ENCODE measurements around the gene LRMDA. TPM values are rescaled to one million over a fixed set of nuclear protein-coding genes. Genes with fewer than 3 reads are reported as not detected.

LRMDA gene
- total RNA-seq, 6 experiments from 2014 or later, result 0.32 TPM; not detected in 5

DNA sequence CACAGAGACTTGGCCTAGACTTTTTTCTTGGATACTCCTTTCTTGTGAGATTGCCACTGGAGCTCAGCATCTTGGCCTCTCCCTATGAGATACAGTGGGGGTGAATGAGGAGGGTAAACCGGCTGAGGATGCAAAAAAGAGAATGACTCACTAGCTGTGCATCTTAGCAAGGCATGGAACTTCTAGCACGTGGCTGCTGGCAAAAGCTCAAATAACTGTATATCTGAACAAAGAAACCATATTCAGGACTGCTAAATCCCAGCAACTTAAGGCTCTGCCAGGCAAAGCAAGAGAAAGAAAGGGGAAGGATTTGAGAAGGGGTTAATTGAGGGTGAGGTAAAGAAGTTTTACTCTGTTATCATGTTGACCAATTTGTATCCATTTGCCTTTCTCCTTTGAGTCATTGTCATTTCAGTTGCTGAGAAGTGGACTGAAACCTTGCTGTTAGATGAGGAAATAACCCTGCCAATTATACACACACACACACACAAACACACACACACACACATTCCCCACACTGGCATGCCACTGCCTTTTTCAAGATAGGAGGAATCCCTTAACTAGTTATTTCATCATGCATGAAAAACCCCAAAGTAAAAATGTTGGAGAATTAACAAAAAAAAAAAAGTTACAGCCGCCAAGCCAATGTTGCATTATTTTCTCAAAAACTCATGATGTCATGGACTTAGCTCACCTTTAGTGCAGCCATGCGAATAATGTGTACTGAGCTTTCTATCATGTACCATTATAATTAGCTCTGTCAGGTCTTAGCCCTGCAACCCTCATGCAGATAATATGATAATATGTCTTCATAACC, 997.3 kb downstream of the LRMDA start:
- H3K36me3 Mint-ChIP-seq (ENCODE audit: low read depth), result peaks cover 5% of the 10 kb centered on the region
- H3K27me3 Mint-ChIP-seq (ENCODE audit: insufficient read depth), result no peaks in the 10 kb centered on the region; the same call in 1 of the 2 replicates
- peak; percentile 86 for DNase-seq
- peak overlapping the region; percentile 83 for H3K27ac Mint-ChIP-seq
- TF ChIP-seq, protein P1, sequence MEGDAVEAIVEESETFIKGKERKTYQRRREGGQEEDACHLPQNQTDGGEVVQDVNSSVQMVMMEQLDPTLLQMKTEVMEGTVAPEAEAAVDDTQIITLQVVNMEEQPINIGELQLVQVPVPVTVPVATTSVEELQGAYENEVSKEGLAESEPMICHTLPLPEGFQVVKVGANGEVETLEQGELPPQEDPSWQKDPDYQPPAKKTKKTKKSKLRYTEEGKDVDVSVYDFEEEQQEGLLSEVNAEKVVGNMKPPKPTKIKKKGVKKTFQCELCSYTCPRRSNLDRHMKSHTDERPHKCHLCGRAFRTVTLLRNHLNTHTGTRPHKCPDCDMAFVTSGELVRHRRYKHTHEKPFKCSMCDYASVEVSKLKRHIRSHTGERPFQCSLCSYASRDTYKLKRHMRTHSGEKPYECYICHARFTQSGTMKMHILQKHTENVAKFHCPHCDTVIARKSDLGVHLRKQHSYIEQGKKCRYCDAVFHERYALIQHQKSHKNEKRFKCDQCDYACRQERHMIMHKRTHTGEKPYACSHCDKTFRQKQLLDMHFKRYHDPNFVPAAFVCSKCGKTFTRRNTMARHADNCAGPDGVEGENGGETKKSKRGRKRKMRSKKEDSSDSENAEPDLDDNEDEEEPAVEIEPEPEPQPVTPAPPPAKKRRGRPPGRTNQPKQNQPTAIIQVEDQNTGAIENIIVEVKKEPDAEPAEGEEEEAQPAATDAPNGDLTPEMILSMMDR (IDR thresholded peaks at IDR 0.05), result no peak
- peaks cover 58% of the 10 kb centered on the region for H3K4me1 Mint-ChIP-seq (ENCODE audit: low read depth)
- no peaks in the 10 kb centered on the region for H3K9me3 Mint-ChIP-seq
- peak overlapping the region; percentile 25 for H3K4me3 Mint-ChIP-seq

- peaks cover 5% of the 10 kb centered on the region for H3K36me3 Mint-ChIP-seq (ENCODE audit: low read depth)
Measured at GRCh38 chr10:76429368-76430060, 998.1 kb downstream of the LRMDA start.

GRCh38 chr10:76430061-76430645, 998.7 kb downstream of the LRMDA start:
- Mint-ChIP-seq H3K4me3 (peak overlapping the region; percentile 25), H3K27me3 (ENCODE audit: insufficient read depth) (no peaks in the 10 kb centered on the region; the same call in 1 of the 2 replicates), H3K4me1 (ENCODE audit: low read depth) (peaks cover 63% of the 10 kb centered on the region), H3K27ac (peak overlapping the region; percentile 32), H3K9me3 (no peaks in the 10 kb centered on the region), H3K36me3 (ENCODE audit: low read depth) (peaks cover 5% of the 10 kb centered on the region)
- TF ChIP-seq, protein P1 (IDR thresholded peaks at IDR 0.05), result no peak
- DNase-seq, result peak; percentile 15

More at GRCh38 chr10:76429368-76430060, 998.1 kb downstream of the LRMDA start:
- no peak for DNase-seq
- peak overlapping the region; percentile 83; the same call in 1 of the 2 replicates for H3K27ac Mint-ChIP-seq
- H3K4me1 Mint-ChIP-seq (ENCODE audit: low read depth), result peaks cover 63% of the 10 kb centered on the region
- TF ChIP-seq, protein P1 (IDR thresholded peaks at IDR 0.05), result no peak
- H3K27me3 Mint-ChIP-seq (ENCODE audit: insufficient read depth), result no peaks in the 10 kb centered on the region; the same call in 1 of the 2 replicates
- no peaks in the 10 kb centered on the region for H3K9me3 Mint-ChIP-seq
- H3K4me3 Mint-ChIP-seq, result peak overlapping the region; percentile 25; the same call in 1 of the 2 replicates

DNA sequence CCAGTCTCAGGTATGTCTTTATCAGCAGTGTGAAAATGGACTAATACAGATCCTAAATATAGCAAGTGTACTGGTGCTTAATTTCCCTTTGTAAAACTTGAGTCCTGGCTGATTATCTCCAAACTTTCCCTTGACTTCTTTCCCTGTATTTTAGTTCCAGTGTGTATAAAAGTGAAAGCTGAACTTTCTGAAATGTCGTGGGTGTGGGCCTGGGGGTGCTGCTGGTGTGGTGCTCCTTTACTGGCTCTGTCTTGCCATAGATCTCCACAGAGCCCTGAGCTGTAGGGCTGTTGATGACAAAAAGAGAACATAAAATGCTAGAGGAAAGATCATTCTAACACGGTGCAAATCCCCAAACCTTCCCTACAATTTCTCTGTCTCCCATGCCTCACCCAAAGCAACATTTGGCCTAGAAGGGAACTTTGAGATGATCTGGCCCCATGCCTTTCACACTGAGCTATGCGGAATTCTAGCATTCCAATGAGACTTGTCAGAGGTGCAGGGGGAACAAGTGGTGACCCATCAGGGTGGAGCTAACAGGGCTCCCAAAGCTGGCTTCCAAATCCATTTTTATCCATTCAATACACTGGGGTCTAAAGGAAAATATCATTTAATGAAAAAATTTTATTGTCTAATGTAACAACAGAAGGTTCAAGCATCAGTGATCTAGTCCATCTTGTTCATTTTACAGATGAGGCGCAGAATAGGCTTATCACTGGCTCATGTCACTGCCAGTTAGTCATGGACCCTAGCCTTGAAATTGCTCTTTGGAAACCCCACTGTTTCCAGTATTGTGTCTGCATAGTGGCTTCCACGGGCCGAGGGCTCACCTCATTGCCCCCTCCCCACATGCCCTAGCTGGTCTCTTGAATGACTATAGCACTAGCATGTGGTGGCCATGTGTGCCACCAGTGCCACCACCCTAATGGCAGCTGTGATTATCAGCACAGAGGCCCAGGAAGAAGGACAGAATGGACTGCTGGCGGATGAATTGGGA, 1000.9 kb downstream of the LRMDA start:
- Mint-ChIP-seq H3K4me3 (peak overlapping the region; percentile 77), H3K27me3 (ENCODE audit: insufficient read depth) (peaks cover 2% of the 10 kb centered on the region; the same call in 1 of the 2 replicates), H3K9me3 (no peaks in the 10 kb centered on the region), H3K4me1 (ENCODE audit: low read depth) (peaks cover 63% of the 10 kb centered on the region), H3K27ac (peak overlapping the region; percentile 82), H3K36me3 (ENCODE audit: low read depth) (peaks cover 5% of the 10 kb centered on the region)
- DNase-seq, result peak; percentile 65
- TF ChIP-seq, protein P1 (IDR thresholded peaks at IDR 0.05), result no peak
